Adrenal gland (tissue), 12 donors: ENCODE measurements around the gene BRAP. TPM values are rescaled to one million over a fixed set of nuclear protein-coding genes. Genes with fewer than 3 reads are reported as not detected.
"Not testable (repeated sequence)": the region's sequence is repeated elsewhere in the genome, so short reads cannot be mapped to it uniquely, and the experiment has no call there.

Experiments used
- DNase-seq, 7 donors: peaks; one replicate each; pipeline ENCODE4 v3.0.0-alpha.2; 2019 to 2020
- H3K27ac ChIP-seq, 5 donors: fragments of 200-600 bp; sonication (generic) in 4 of 5; 1 replicate in 3 of 5; 2 replicates in 2 of 5; pipeline versions ENCODE4 v1.5.1 to v1.8.0; 2016 to 2020; ENCODE audit warnings: mild to moderate bottlenecking in 1 of 5
- H3K27me3 ChIP-seq: fragments of 200-600 bp; 2 replicates; pipeline ENCODE4 v1.8.0; 2021
- H3K36me3 ChIP-seq, 2 donors: fragments of 200-600 bp; replicated peaks in 1 of 2; 1 replicate in 1 of 2; 2 replicates in 1 of 2; pipeline versions ENCODE4 v1.5.1 to v1.8.0; 2018 to 2022
- H3K4me1 ChIP-seq, 2 donors: fragments of 200-600 bp; replicated peaks in 1 of 2; 1 replicate in 1 of 2; 2 replicates in 1 of 2; pipeline versions ENCODE4 v1.5.1 to v1.8.0; 2018 to 2021
- H3K4me3 ChIP-seq, 4 donors: fragments of 200-600 bp; sonication (generic) in 3 of 4; one replicate each; pipeline ENCODE4 v1.5.1; 2016 to 2018
- H3K9me3 ChIP-seq, 3 donors: fragments of 200-600 bp; sonication (generic) in 1 of 3; replicated peaks in 1 of 3; 1 replicate in 2 of 3; 2 replicates in 1 of 3; pipeline versions ENCODE4 v1.5.1 to v1.8.0; 2016 to 2021
- POLR2A ChIP-seq, 2 donors: fragments of 450-650 bp; IDR thresholded peaks; one replicate each; pipeline ENCODE4 v1.6.1; 2017; ENCODE audit warnings: antibody characterized with exemption in 2 of 2, mild to moderate bottlenecking in 2 of 2, moderate library complexity in 1 of 2
- WGBS, 4 donors: extraction: QIAGEN DNeasy Blood & Tissue Kit in 2 of 4; methylation state at CpG; one replicate each; pipeline versions ENCODE4 v1.1.5 to v1.1.7; 2013 to 2017; 5-methylcytosine and 5-hydroxymethylcytosine counted together
- intact Hi-C, 2 donors: fragments of 100-400 bp; cut with DNase I; formaldehyde crosslinking; loops; one replicate each; pipeline versions ENCODE4 v1.14.1 to v1.15.0; 2022 to 2023
- polyA plus RNA-seq, 3 donors: library from polyadenylated mRNA; stranded (reverse); fragments of 200-250 nt in 2 of 3; fragments of 350-450 nt in 1 of 3; fragmentation: Illumina TruSeq in 1 of 3; extraction: RNeasy Lipid Tissue Mini Kit (QIAGEN cat#74804) in 1 of 3; gene quantifications; one replicate each; pipeline ENCODE4 v1.2.3, GENCODE V29; 2013 to 2014
- total RNA-seq, 9 donors: library from RNA; depleted of rRNA in 4 of 9; stranded (reverse); fragments of >200 nt in 4 of 9; fragments of 120-200 nt in 1 of 9; fragmentation: NEBNext Ultra II Directional in 1 of 9; extraction: Animal tissue kit (Norgen Biotek cat#: 25700) in 1 of 9; gene quantifications; one replicate each; pipeline versions ENCODE4 v1.1.0 to v1.2.4, GENCODE V29; 2013 to 2023
- TF ChIP-seq, protein P1 (sequence below), 6 experiments: fragments of 450-650 bp in 4 of 6; fragments of 200-600 bp in 2 of 6; sonication (generic) in 1 of 6; IDR thresholded peaks; 1 replicate in 5 of 6; 2 replicates in 1 of 6; pipeline versions ENCODE4 v1.5.1 to v1.8.0; 2016 to 2021; ENCODE audit warnings: antibody characterized with exemption in 6 of 6, mild to moderate bottlenecking in 2 of 6, moderate library complexity in 1 of 6
- donor health status: healthy with polysubstance abuse.
- donor health status: Bipolar disorder and iron deficiency.
- donor health status: DM: yes; HTN: yes; CAD: no.
- donor health status: DM: no; HTN: no; CAD: no.
- donor health status: DM: no; HTN: no; CAD: no.
- donor health status: DM: yes; HTN: yes; CAD: no.

The BRAP gene
- total and polyA plus RNA-seq, 12 donors: 8.6 to 31.0 (median 20.4) TPM

DNA sequence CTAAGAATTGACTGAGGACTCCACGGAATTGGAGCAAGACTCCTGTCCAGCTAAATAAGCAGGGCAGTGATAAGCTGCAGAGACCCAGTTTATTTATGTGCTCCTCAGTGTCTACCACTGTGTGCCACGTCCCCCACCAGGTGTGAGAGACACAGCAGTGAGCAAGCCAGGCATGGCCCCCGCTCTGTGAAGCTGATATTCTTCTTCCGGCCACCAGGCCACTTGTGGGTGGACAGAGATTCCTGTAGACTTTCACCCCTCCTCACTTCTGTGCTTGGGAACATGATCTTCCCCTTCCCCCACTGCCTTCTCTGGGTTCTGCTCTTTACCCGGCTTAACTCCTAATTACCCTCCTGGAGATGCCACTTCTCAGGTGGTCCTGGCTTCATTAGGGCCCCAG, 21.3 kb downstream of the BRAP start:
- no peaks in the 10 kb centered on the region for H3K4me1 ChIP-seq
- WGBS, 4 donors: 82 to 90% (median 83%) methylated on average over 5 of the region's 5 CpGs
- no peaks in the 10 kb centered on the region for H3K27me3 ChIP-seq
- H3K9me3 ChIP-seq: no peaks in the 10 kb centered on the region
- no peak overlapping the region for H3K4me3 ChIP-seq
- peaks cover 0 to 66% of the 10 kb centered on the region in 2 donors for H3K36me3 ChIP-seq
- TF ChIP-seq POLR2A (IDR thresholded peaks at IDR 0.05): no peak
- TF ChIP-seq, protein P1, sequence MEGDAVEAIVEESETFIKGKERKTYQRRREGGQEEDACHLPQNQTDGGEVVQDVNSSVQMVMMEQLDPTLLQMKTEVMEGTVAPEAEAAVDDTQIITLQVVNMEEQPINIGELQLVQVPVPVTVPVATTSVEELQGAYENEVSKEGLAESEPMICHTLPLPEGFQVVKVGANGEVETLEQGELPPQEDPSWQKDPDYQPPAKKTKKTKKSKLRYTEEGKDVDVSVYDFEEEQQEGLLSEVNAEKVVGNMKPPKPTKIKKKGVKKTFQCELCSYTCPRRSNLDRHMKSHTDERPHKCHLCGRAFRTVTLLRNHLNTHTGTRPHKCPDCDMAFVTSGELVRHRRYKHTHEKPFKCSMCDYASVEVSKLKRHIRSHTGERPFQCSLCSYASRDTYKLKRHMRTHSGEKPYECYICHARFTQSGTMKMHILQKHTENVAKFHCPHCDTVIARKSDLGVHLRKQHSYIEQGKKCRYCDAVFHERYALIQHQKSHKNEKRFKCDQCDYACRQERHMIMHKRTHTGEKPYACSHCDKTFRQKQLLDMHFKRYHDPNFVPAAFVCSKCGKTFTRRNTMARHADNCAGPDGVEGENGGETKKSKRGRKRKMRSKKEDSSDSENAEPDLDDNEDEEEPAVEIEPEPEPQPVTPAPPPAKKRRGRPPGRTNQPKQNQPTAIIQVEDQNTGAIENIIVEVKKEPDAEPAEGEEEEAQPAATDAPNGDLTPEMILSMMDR (IDR thresholded peaks at IDR 0.05): no peak
- intact Hi-C loops: no loop called here
- DNase-seq: no peak
- H3K27ac ChIP-seq: no peak overlapping the region

DNA sequence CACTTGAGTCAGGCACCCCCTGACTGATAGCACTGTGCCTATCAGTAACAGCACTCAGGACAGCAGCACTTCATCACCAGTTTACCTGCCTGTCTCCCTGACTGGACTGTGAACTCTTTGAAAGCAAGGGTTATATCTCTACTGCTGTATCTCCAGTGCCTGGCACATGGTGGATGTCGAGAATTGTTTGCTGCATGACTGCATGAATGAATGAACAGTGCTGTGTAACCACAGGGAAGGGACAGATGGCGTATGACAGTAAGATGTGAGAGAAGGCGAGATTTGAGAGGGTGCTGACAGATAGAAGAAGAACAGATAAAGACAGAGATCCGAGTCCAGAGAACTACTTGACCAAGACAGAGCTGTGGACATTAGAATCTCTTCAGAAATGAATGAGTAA, 29.7 kb downstream of the BRAP start:
- Histone ChIP-seq H3K4me3 (no peak overlapping the region), H3K27me3 (no peaks in the 10 kb centered on the region), H3K4me1 (no peaks in the 10 kb centered on the region), H3K9me3 (no peaks in the 10 kb centered on the region), H3K27ac (no peak overlapping the region), H3K36me3 (peaks cover 0 to 85% of the 10 kb centered on the region in 2 donors)
- no peak for TF ChIP-seq POLR2A (IDR thresholded peaks at IDR 0.05)
- TF ChIP-seq, protein P1 (IDR thresholded peaks at IDR 0.05): no peak
- DNase-seq: no peak
- WGBS, 4 donors: 90 to 93% (median 92%) methylated on average over 4 of the region's 4 CpGs
- intact Hi-C loops: no loop called here

DNA sequence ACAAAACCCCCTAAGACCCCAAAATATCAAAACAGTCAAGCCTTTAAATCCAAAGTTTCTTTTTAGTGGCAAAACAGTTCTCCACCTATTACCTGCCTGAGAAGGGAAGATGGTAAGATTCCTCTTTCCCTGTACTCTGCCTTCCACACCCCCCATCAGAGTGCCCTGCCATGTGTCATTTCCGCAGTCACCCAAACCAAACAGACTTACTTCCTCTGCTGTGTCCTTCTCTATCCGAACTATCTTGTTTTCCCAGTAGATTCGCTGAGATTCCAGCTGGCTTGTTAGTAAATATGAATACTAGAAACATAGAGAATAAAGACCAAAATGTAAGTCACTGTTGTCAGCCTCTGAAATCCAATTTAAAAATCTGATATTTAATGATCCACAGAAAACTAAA, 30.4 kb downstream of the BRAP start:
- 91 to 98% (median 92%) methylated on average over 3 of the region's 3 CpGs for WGBS, 4 donors
- Histone ChIP-seq H3K27me3 (no peaks in the 10 kb centered on the region), H3K4me1 (no peaks in the 10 kb centered on the region), H3K27ac (no peak overlapping the region), H3K36me3 (peaks cover 0 to 90% of the 10 kb centered on the region in 2 donors), H3K4me3 (no peak overlapping the region), H3K9me3 (no peaks in the 10 kb centered on the region)
- no peak for DNase-seq
- TF ChIP-seq, protein P1 (IDR thresholded peaks at IDR 0.05): no peak
- no peak for TF ChIP-seq POLR2A (IDR thresholded peaks at IDR 0.05)
- intact Hi-C loops: no loop called here

DNA sequence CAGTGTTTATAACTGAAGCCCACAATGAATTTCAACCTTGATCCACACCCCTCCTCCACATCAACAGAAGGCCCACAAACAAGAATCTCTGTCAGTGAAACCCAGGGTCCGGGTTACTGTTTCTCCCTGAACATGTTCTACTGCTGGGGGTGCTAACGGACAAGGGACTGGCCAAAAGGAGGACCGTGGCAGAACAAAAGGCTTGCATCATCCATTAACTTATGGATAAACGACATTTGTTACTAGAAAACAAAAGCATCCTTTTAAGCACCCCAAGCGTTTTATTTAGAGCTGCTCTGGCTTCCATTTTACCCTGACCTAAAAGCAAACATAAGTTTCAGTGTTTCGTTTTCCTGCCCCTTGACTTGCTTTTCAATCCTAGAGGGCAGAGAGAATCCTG, 32.2 kb downstream of the BRAP start:
- Histone ChIP-seq H3K4me1 (no peaks in the 10 kb centered on the region), H3K4me3 (no peak overlapping the region), H3K9me3 (no peaks in the 10 kb centered on the region), H3K27ac (no peak overlapping the region), H3K36me3 (peaks cover 0 to 87% of the 10 kb centered on the region in 2 donors), H3K27me3 (no peaks in the 10 kb centered on the region)
- DNase-seq: no peak
- intact Hi-C loops: no loop called here
- 87 to 90% (median 89%) methylated on average over 6 of the region's 6 CpGs for WGBS, 4 donors
- TF ChIP-seq, protein P1 (IDR thresholded peaks at IDR 0.05): no peak
- TF ChIP-seq POLR2A (IDR thresholded peaks at IDR 0.05): no peak

DNA sequence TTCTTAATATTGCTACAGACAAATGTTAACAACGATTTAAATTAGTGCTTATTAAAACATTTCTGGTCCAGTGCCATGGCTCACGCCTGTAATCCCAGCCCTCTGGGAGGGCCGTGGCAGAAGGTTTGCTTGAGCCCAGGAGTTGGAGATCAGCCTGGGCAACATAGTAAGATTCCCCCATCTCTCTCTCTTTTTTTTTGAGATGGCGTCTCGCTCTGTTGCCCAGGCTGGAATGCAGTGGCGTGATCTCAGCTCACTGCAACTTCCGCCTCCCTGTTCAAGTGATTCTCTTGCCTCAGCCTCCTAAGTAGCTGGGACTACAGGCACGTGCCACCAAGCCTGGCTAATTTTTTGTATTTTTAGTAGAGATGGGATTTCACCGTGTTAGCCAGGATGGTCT, 33.2 kb downstream of the BRAP start:
- peaks cover 0 to 82% of the 10 kb centered on the region in 2 donors for H3K36me3 ChIP-seq
- DNase-seq, H3K27me3 ChIP-seq, H3K4me1 ChIP-seq, intact Hi-C loops, H3K4me3 ChIP-seq, H3K27ac ChIP-seq, H3K9me3 ChIP-seq: not testable (repeated sequence)
- WGBS, 4 donors: 88 to 95% (median 92%) methylated on average over 9 of the region's 9 CpGs
